Measurements from ENCODE around the gene SMG9.

SMG9 gene

DNA sequence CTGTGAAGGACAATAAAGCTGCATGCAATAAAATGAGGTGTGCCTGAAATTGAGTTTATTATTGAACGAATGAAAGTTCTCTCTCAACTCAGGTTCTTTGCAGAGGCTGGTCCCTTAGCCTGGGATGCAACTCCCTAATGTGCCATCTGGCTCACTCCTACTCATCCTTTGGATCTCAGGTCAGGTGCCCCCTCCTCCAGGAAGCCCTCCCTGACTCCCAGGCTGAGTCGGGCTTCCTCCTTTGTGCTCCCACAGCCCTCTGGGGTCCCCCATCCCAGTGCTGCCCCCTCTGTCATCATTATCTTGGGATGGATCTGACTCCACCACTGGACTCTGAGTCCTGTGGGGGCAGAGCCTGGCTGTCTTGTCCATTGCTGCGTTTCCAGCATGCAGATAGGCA is 41.6 kb downstream of the SMG9 start:
- Histone ChIP-seq H3K14ac (ENCODE audit: low read length in 2 of 2) (peak overlapping the region in 1 of 2 experiments; percentile 35), H3K18ac (ENCODE audit: low read depth in 1 of 2, low read length in 2 of 2) (no peak overlapping the region), H3K4me2 (ENCODE audit: low read length, poor library complexity, severe bottlenecking) (no peak overlapping the region), H3K27ac (ENCODE audit: low read length, poor library complexity, severe bottlenecking) (no peak overlapping the region), H2BK5ac (ENCODE audit: low read depth, low read length, poor library complexity, severe bottlenecking) (no peak overlapping the region), H3K23ac (ENCODE audit: low read length in 2 of 2) (no peak overlapping the region), H2AFZ (ENCODE audit: low read depth, low read length) (no peak overlapping the region), H3K9me3 (ENCODE audit: control insufficient read depth, low read length) (peaks cover 7% of the 10 kb centered on the region), H3K36me3 (ENCODE audit: control insufficient read depth in 1 of 2, insufficient read depth in 2 of 2, low read depth in 1 of 2, low read length in 2 of 2) (no peaks in the 10 kb centered on the region), H2BK12ac (ENCODE audit: low read length in 2 of 2) (no peak overlapping the region), H4K91ac (ENCODE audit: low read length) (no peak overlapping the region), H3K4me3 (ENCODE audit: insufficient read depth in 1 of 2, low read depth in 1 of 2, low read length in 2 of 2) (no peak overlapping the region), H3K4me1 (ENCODE audit: control insufficient read depth, insufficient read depth, low read depth, low read length) (no peaks in the 10 kb centered on the region), H3K79me1 (replicated peaks; ENCODE audit: low read length, poor library complexity, severe bottlenecking) (no peaks in the 10 kb centered on the region), H2AK5ac (ENCODE audit: low read length, severe bottlenecking) (no peak overlapping the region), H4K8ac (ENCODE audit: low read length) (no peak overlapping the region), H2BK120ac (ENCODE audit: low read depth, low read length) (no peak overlapping the region), H2BK15ac (ENCODE audit: low read depth, poor library complexity, severe bottlenecking) (no peak overlapping the region), H3K9ac (ENCODE audit: low read length) (no peak overlapping the region), H3K27me3 (ENCODE audit: control insufficient read depth in 1 of 2, insufficient read depth in 1 of 2, low read length in 2 of 2) (peaks cover 0 to 2% of the 10 kb centered on the region in 2 experiments), H3K4ac (ENCODE audit: low read depth in 1 of 2, low read length in 2 of 2) (no peak overlapping the region)
- DNase-seq = no peak
- WGBS = 85% methylated on average over 3 of the region's 3 CpGs

DNA sequence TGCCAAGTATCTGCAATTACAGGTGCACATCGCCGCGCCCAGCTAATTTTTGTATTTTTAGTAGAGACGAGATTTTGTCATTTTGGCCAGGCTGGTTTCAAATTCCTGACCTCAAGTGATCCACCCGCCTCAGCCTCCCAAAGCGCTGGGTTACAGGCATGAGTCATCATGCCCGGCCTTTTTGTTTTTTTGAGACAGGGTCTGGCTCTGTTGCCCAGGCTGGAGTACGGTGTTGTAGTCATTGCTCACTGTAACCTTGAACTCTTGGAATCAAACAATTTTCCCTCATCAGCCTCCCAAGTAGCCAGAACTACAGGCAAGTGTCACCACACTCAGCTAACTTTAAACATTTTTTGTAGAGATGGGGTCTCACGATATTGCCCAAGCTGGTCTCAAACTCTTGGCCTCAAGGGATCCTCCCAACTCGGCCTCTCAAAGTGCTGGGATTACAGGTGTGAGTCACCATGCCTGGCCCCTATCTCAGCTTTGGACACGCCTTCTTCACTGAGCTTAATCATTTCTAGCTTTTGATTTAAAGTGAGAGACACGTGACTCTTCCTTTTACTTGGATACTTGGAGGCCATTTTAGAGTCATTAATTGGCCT is 42.9 kb downstream of the SMG9 start:
- H3K9me3 ChIP-seq (ENCODE audit: control insufficient read depth, low read length) = peaks cover 7% of the 10 kb centered on the region

DNA sequence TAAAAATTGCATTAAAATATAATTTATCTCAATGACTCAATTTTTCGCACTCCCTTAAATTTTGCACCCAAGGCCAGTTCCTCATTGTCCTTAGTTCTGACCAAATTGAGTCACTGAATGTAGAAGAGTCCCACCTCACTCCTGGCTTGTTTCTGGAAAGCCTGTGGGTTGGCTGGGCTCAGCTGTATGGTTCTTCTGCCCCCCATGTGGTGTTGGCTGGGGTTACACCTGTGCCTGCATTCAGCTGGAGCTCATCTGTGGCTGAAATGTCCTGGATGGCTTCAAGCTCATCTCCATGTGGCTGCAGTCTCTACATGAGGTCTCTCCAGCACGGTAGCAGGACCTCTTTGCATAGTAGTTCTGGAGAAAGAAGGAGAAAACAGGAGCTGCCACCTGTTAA is 46.0 kb downstream of the SMG9 start:
- Histone ChIP-seq H3K4me1 (ENCODE audit: control insufficient read depth, insufficient read depth, low read depth, low read length) (no peaks in the 10 kb centered on the region), H3K4me2 (ENCODE audit: low read length, poor library complexity, severe bottlenecking) (no peak overlapping the region), H2BK5ac (ENCODE audit: low read depth, low read length, poor library complexity, severe bottlenecking) (no peak overlapping the region), H3K27me3 (ENCODE audit: control insufficient read depth in 1 of 2, insufficient read depth in 1 of 2, low read length in 2 of 2) (no peaks in the 10 kb centered on the region), H3K9me3 (ENCODE audit: control insufficient read depth, low read length) (peaks cover 7% of the 10 kb centered on the region), H3K23ac (ENCODE audit: low read length in 2 of 2) (no peak overlapping the region), H3K14ac (ENCODE audit: low read length in 2 of 2) (no peak overlapping the region), H3K27ac (ENCODE audit: low read length, poor library complexity, severe bottlenecking) (no peak overlapping the region), H3K4me3 (ENCODE audit: insufficient read depth in 1 of 2, low read depth in 1 of 2, low read length in 2 of 2) (no peak overlapping the region), H2BK120ac (ENCODE audit: low read depth, low read length) (no peak overlapping the region), H3K79me1 (replicated peaks; ENCODE audit: low read length, poor library complexity, severe bottlenecking) (no peaks in the 10 kb centered on the region), H2BK15ac (ENCODE audit: low read depth, poor library complexity, severe bottlenecking) (no peak overlapping the region), H4K8ac (ENCODE audit: low read length) (no peak overlapping the region), H3K18ac (ENCODE audit: low read depth in 1 of 2, low read length in 2 of 2) (no peak overlapping the region), H3K9ac (ENCODE audit: low read length) (no peak overlapping the region), H4K91ac (ENCODE audit: low read length) (no peak overlapping the region), H3K4ac (ENCODE audit: low read depth in 1 of 2, low read length in 2 of 2) (no peak overlapping the region), H2AK5ac (ENCODE audit: low read length, severe bottlenecking) (no peak overlapping the region), H2AFZ (ENCODE audit: low read depth, low read length) (no peak overlapping the region), H2BK12ac (ENCODE audit: low read length in 2 of 2) (no peak overlapping the region), H3K36me3 (ENCODE audit: control insufficient read depth in 1 of 2, insufficient read depth in 2 of 2, low read depth in 1 of 2, low read length in 2 of 2) (no peaks in the 10 kb centered on the region)
- DNase-seq = no peak
- WGBS = 50% methylated on average over 2 of the region's 2 CpGs

More for the DNA sequence above, 42.9 kb downstream of the SMG9 start:
- Histone ChIP-seq H3K27ac (ENCODE audit: low read length, poor library complexity, severe bottlenecking) (no peak overlapping the region), H3K9ac (ENCODE audit: low read length) (no peak overlapping the region), H3K23ac (ENCODE audit: low read length in 2 of 2) (no peak overlapping the region), H3K4me3 (ENCODE audit: insufficient read depth in 1 of 2, low read depth in 1 of 2, low read length in 2 of 2) (no peak overlapping the region), H3K4me1 (ENCODE audit: control insufficient read depth, insufficient read depth, low read depth, low read length) (no peaks in the 10 kb centered on the region), H2AFZ (ENCODE audit: low read depth, low read length) (no peak overlapping the region), H4K8ac (ENCODE audit: low read length) (no peak overlapping the region), H4K91ac (ENCODE audit: low read length) (no peak overlapping the region), H2BK120ac (ENCODE audit: low read depth, low read length) (no peak overlapping the region), H2BK12ac (ENCODE audit: low read length in 2 of 2) (no peak overlapping the region), H3K27me3 (ENCODE audit: control insufficient read depth in 1 of 2, insufficient read depth in 1 of 2, low read length in 2 of 2) (no peaks in the 10 kb centered on the region), H3K4me2 (ENCODE audit: low read length, poor library complexity, severe bottlenecking) (no peak overlapping the region), H2AK5ac (ENCODE audit: low read length, severe bottlenecking) (no peak overlapping the region), H2BK5ac (ENCODE audit: low read depth, low read length, poor library complexity, severe bottlenecking) (no peak overlapping the region), H3K36me3 (ENCODE audit: control insufficient read depth in 1 of 2, insufficient read depth in 2 of 2, low read depth in 1 of 2, low read length in 2 of 2) (no peaks in the 10 kb centered on the region), H3K14ac (ENCODE audit: low read length in 2 of 2) (no peak overlapping the region), H3K79me1 (replicated peaks; ENCODE audit: low read length, poor library complexity, severe bottlenecking) (no peaks in the 10 kb centered on the region), H2BK15ac (ENCODE audit: low read depth, poor library complexity, severe bottlenecking) (no peak overlapping the region), H3K4ac (ENCODE audit: low read depth in 1 of 2, low read length in 2 of 2) (no peak overlapping the region), H3K18ac (ENCODE audit: low read depth in 1 of 2, low read length in 2 of 2) (no peak overlapping the region)
- DNase-seq = no peak
- WGBS = 81% methylated on average over 12 of the region's 12 CpGs

DNA sequence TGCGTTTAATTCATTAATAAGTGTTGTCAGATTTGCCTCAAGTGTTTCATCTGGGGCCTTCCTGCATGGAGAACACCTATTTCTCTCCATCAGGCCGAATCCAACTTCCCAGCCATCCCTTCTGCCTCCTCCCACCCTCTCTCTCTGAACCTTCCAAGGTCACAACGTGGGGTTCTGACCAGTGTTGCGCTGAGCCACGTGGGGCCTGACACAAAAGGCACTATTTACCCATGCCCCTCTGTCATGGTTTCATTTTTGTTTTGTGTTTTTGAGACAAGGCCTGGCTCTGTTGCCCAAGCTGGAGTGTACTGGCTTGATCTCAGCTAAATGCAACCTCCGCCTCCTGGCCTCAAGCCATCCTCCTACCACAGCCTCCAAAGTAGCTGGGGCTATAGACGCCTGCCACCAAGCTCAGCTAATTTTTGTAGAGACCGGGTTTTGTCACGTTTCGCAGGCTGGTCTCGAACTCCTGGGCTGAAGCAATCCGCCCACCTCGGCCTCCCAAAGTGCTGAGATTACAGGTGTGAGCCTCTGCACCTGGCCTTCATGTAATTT is 47.5 kb downstream of the SMG9 start:
- Histone ChIP-seq H3K4me1 (ENCODE audit: control insufficient read depth, insufficient read depth, low read depth, low read length) (no peaks in the 10 kb centered on the region), H3K4me3 (ENCODE audit: insufficient read depth in 1 of 2, low read depth in 1 of 2, low read length in 2 of 2) (no peak overlapping the region), H2BK120ac (ENCODE audit: low read depth, low read length) (no peak overlapping the region), H2AFZ (ENCODE audit: low read depth, low read length) (no peak overlapping the region), H3K23ac (ENCODE audit: low read length in 2 of 2) (no peak overlapping the region), H3K9me3 (ENCODE audit: control insufficient read depth, low read length) (peaks cover 7% of the 10 kb centered on the region), H4K8ac (ENCODE audit: low read length) (no peak overlapping the region), H3K27ac (ENCODE audit: low read length, poor library complexity, severe bottlenecking) (no peak overlapping the region), H3K79me1 (replicated peaks; ENCODE audit: low read length, poor library complexity, severe bottlenecking) (no peaks in the 10 kb centered on the region), H2BK15ac (ENCODE audit: low read depth, poor library complexity, severe bottlenecking) (no peak overlapping the region), H3K4me2 (ENCODE audit: low read length, poor library complexity, severe bottlenecking) (no peak overlapping the region), H4K91ac (ENCODE audit: low read length) (no peak overlapping the region), H2AK5ac (ENCODE audit: low read length, severe bottlenecking) (no peak overlapping the region), H3K27me3 (ENCODE audit: control insufficient read depth in 1 of 2, insufficient read depth in 1 of 2, low read length in 2 of 2) (no peaks in the 10 kb centered on the region), H2BK5ac (ENCODE audit: low read depth, low read length, poor library complexity, severe bottlenecking) (no peak overlapping the region), H3K4ac (ENCODE audit: low read depth in 1 of 2, low read length in 2 of 2) (no peak overlapping the region), H3K36me3 (ENCODE audit: control insufficient read depth in 1 of 2, insufficient read depth in 2 of 2, low read depth in 1 of 2, low read length in 2 of 2) (no peaks in the 10 kb centered on the region), H3K14ac (ENCODE audit: low read length in 2 of 2) (no peak overlapping the region), H3K9ac (ENCODE audit: low read length) (no peak overlapping the region), H2BK12ac (ENCODE audit: low read length in 2 of 2) (no peak overlapping the region), H3K18ac (ENCODE audit: low read depth in 1 of 2, low read length in 2 of 2) (no peak overlapping the region)
- 71% methylated on average over 12 of the region's 13 CpGs for WGBS
- no peak for DNase-seq

Measured in mesenchymal stem cell (in vitro differentiated cells and primary cell).